Adrenal gland (tissue), 5 donors: Measurements from ENCODE around the gene DNMT1.

Experiments
- CTCF ChIP-seq, 6 experiments: fragments of 450-650 bp in 4 of 6; fragments of 200-600 bp in 2 of 6; sonication (generic) in 1 of 6; IDR thresholded peaks; 1 replicate in 5 of 6; 2 replicates in 1 of 6; pipeline versions ENCODE4 v1.5.1 to v1.8.0; 2016 to 2021; ENCODE audit warnings: antibody characterized with exemption in 6 of 6, mild to moderate bottlenecking in 2 of 6, moderate library complexity in 1 of 6
- POLR2A ChIP-seq, 2 donors: fragments of 450-650 bp; IDR thresholded peaks; one replicate each; pipeline ENCODE4 v1.6.1; 2017; ENCODE audit warnings: antibody characterized with exemption in 2 of 2, mild to moderate bottlenecking in 2 of 2, moderate library complexity in 1 of 2
- donor health status: DM: no; HTN: no; CAD: no.

GRCh38 chr19:10220695-10221094 lies 25.9 kb upstream of the DNMT1 start:
- no peak for TF ChIP-seq CTCF (IDR thresholded peaks at IDR 0.05)
- no peak for TF ChIP-seq POLR2A (IDR thresholded peaks at IDR 0.05)
